ENCODE data around the gene SURF6.
"Not testable (repeated sequence)": the region's sequence is repeated elsewhere in the genome, so short reads cannot be mapped to it uniquely, and the experiment has no call there.

The SURF6 gene

DNA sequence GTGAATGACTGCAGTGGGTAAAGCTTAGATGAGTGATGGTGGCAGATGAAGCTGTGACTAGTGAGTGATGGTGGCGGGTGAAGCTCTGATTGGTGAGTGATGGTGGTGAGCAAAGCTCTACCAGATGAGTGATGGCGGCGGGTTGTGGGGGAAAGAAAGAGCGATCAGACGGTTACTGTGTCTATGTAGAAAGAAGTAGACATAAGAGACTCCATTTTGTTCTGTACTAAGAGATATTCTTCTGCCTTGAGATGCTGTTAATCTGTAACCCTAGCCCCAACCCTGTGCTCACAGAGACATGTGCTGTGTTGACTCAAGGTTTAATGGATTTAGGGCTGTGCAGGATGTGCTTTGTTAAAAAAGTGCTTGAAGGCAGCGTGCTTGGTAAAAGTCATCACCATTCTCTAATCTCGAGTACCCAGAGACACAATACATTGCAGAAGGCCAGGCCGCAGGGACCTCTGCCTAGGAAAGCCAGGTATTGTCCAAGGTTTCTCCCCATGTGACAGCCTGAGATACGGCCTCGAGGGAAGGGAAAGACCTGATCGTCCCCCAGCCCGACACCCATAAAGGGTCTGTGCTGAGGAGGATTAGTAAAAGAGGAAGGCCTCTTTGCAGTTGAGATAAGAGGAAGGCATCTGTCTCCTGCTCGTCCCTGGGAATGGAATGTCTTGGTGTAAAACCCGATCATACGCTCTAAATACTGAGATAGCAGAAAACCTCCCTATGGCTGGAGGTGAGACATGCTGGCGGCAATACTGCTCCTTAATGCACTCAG, 52.5 kb downstream of the SURF6 start:
- H3K9ac ChIP-seq (ENCODE audit: low read depth, low read length); H3K27ac ChIP-seq (ENCODE audit: low read depth, low read length); H3K4me1 ChIP-seq (ENCODE audit: control insufficient read depth, insufficient read depth, low read length); H3K36me3 ChIP-seq (ENCODE audit: control insufficient read depth, insufficient read depth, low read length); H3K27me3 ChIP-seq (ENCODE audit: control insufficient read depth, insufficient read depth, low read length); H3K4me3 ChIP-seq (ENCODE audit: low read depth, low read length): not testable (repeated sequence)
- peaks cover 11% of the 10 kb centered on the region for H3K9me3 ChIP-seq (ENCODE audit: control insufficient read depth, insufficient read depth, low read length)

GRCh38 chr9:133282464-133283238, 53.3 kb downstream of the SURF6 start:
- H3K9me3 ChIP-seq (ENCODE audit: control insufficient read depth, insufficient read depth, low read length): peaks cover 18% of the 10 kb centered on the region
- no peaks in the 10 kb centered on the region for H3K4me1 ChIP-seq (ENCODE audit: control insufficient read depth, insufficient read depth, low read length)
- no peaks in the 10 kb centered on the region for H3K36me3 ChIP-seq (ENCODE audit: control insufficient read depth, insufficient read depth, low read length)
- H3K9ac ChIP-seq (ENCODE audit: low read depth, low read length): no peak overlapping the region
- no peak overlapping the region for H3K4me3 ChIP-seq (ENCODE audit: low read depth, low read length)
- no peak overlapping the region for H3K27ac ChIP-seq (ENCODE audit: low read depth, low read length)
- peaks cover 14% of the 10 kb centered on the region for H3K27me3 ChIP-seq (ENCODE audit: control insufficient read depth, insufficient read depth, low read length)

DNA sequence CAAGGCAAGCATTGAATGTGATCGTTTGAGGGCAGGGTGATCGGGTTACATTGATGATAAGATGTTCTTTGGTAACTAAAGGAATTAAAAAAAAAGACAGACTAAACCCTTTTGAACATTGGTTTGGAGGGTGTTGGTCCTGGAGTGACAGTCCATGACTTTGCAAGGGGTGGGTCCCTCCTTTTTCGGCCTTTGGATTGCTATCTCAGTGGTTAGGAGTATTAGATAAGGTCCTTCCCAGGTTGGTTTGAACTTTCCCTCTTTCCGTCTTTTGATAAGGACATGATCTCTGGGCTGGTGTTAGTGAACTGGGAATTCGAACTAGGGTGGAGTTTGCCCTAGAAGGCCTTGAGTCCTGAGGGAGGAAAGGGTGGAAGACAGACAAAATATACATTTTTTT, 55.6 kb downstream of the SURF6 start:
- Histone ChIP-seq H3K36me3 (ENCODE audit: control insufficient read depth, insufficient read depth, low read length) (no peaks in the 10 kb centered on the region), H3K27ac (ENCODE audit: low read depth, low read length) (no peak overlapping the region), H3K4me1 (ENCODE audit: control insufficient read depth, insufficient read depth, low read length) (no peaks in the 10 kb centered on the region), H3K9me3 (ENCODE audit: control insufficient read depth, insufficient read depth, low read length) (peaks cover 20% of the 10 kb centered on the region), H3K4me3 (ENCODE audit: low read depth, low read length) (no peak overlapping the region), H3K27me3 (ENCODE audit: control insufficient read depth, insufficient read depth, low read length) (peaks cover 36% of the 10 kb centered on the region), H3K9ac (ENCODE audit: low read depth, low read length) (no peak overlapping the region)

Data from HUES48 (cell line).